GM10248 (cell line): ENCODE measurements around the gene NFATC2.

Source experiments
- CTCF ChIA-PET: fragments of 300-600 bp; sonication (Branson Sonifier 250); formaldehyde crosslinking; extraction: SDS; loops from one replicate; lab custom pipeline; 2021; ENCODE audit warnings: antibody characterized with exemption; lab: Yijun Ruan, JAX
- POLR2A ChIA-PET: fragments of 350-650 bp; sonication (Branson Sonifier 250); formaldehyde crosslinking; extraction: SDS; loops from one replicate; lab custom pipeline; 2020; ENCODE audit warnings: antibody characterized with exemption; lab: Yijun Ruan, JAX
- DNase-seq: peaks from one replicate; pipeline ENCODE4 v3.0.0; 2012; ENCODE audit errors: extremely low spot score
- CTCF ChIP-seq: IDR thresholded peaks from 2 replicates; pipeline ENCODE4 v1.5.1; 2012; ENCODE audit warnings: mild to moderate bottlenecking, low read depth; ENCODE audit errors: extremely low read depth, missing control alignments, control extremely low read depth

The NFATC2 gene

DNA sequence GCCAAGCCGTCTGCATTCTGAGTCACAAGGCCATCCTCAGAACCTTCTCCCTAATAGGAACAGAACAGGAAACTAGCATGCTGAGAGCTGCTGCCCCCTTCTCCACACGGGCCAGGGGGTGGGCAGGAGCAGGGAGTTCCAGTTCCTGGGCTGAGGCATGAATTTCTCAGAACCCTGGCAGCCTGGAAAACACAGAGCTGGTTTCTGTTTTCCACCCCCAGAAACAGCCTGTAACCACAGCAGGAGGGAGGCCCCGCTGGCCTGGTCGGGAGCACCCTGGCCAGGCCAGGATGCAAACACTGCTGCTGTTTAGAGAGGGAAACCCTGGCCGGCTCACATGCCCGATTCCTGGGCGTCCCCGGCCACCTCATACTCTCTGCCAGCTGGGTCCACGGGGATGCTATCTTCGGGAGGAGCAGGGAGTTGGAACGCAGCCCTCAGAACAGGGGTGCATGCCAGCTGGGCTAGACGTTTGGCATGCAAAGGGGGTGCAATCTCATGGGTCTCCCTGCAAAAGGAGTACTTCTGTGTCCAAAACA, 130.1 kb downstream of the NFATC2 start:
- CTCF ChIA-PET = interaction anchor here (1.2 kb wide), 1 partner anchor 11 kb away, joined by 5 read pairs; no protein-coding TSS in a partner anchor
- no peak for DNase-seq
- TF ChIP-seq CTCF = no peak
- POLR2A ChIA-PET = no interaction called here

DNA sequence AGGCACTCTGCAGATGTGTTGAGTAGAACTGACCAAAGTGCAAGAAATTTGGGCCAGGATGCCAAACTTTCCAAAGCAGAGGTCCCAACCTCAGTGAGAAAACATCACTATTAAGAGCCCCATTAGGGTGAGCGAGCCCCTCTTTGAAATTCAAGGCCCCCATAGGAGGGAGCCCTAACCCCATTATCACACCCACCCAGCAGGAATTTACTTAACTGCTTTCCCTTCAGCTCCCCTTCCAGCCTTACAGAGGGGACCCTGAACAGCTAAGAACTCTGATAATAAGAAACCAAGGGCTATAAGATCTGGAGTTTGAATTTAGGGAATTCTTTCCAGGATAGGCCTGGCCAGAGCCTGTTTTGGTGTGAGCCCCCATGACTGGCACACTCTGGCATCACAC, 130.6 kb downstream of the NFATC2 start:
- no peak for TF ChIP-seq CTCF
- CTCF ChIA-PET = interaction anchor here (1.2 kb wide), 1 partner anchor 11 kb away, joined by 5 read pairs; no protein-coding TSS in a partner anchor
- POLR2A ChIA-PET = no interaction called here

DNA sequence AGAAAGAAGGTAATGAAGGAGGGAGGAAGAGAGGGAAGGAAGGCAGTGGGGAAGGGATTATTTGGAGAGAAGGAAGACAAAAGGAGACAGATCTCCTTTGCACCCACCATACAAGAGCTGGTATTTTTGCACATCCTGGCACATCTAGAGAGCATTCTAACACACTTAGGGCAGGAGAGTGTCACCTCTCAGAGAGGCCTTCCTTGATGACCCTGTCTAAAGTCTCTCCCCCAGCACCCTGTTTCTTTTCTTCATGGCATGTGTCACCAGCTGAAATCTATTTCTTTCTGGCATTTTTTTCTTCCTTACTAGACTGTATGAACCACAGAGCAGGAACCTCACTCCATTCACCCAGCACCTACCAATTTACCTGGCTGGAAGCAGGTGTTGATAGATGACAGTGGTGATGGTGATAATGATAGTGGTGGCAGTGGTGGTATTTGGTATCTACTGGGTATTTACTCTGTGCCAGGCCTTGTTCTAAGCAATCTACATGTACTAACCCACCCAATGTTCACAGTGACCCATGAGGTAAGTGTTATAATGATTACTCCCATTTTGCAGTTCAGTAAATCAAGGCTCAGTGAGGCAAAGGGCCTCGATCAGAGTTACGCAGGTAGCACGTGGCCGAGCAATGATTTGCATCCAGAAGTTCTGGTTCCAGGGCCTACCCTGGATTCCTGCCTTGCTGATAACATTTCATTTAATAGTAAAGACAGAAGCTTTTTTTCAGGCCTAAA, 131.8 kb downstream of the NFATC2 start:
- CTCF ChIA-PET = interaction anchor here (1.0 to 1.6 kb wide), 2 partner anchors 12 to 25 kb away, joined by 3 read pairs; no protein-coding TSS in a partner anchor
- TF ChIP-seq CTCF = no peak
- POLR2A ChIA-PET = no interaction called here
- no peak for DNase-seq

More for the DNA sequence above, 130.6 kb downstream of the NFATC2 start:
- no peak for DNase-seq

- ChIA-PET CTCF (interaction anchor here (1.1 to 1.6 kb wide), 3 partner anchors 8 to 24 kb away, joined by 3 to 4 read pairs (median 3); no protein-coding TSS in a partner anchor), POLR2A (no interaction called here)
- TF ChIP-seq CTCF = no peak
- no peak for DNase-seq
These were observed 133.2 kb downstream of the NFATC2 start for GRCh38 chr20:51409192-51409880.

DNA sequence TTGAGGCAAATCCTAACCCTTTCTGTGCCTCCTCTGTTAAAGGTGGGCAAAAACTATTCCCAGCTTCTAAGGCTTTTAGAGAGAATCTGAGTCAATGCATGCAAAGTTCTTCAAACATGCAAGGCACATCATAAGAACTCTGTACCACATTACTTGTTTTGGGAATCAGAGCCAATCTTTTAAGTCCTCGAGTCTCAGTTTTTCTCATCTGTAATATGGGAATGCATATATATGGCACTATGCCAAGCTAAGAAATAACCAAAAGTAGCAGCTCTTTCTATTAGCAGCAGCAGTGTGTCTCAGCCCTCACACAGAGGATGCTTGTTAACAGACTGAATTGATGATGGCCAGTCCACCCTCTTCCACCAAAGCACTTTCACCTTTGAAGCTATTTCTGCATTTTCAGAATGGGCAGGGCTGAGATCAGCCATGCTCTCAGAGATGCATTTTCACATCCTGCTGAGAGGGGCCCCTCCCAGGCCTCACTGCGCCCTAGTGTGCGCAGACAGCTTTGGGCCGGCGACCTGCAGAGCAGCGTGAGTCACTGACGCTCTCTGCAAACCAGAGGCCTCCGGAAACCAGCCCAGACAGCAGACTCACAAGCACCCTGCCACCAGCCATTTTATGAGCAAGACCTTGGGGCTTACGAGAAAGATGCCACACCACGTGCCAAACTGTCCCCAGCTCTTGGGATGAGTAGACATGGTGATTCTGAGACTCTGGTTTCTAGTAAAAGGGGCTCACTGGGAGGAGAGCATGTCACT, 138.0 kb downstream of the NFATC2 start:
- ChIA-PET POLR2A (interaction anchor here (0.7 to 1.4 kb wide), 2 partner anchors 19 to 56 kb away, joined by 3 to 4 read pairs; no protein-coding TSS in a partner anchor), CTCF (interaction anchor here (0.7 to 3.0 kb wide), 12 partner anchors 11 to 610 kb away, joined by 3 to 20 read pairs (median 4); partner anchors contain the start of genes BCAS4 and NFATC2)
- TF ChIP-seq CTCF = no peak
- peak; percentile 89 for DNase-seq
